ENCODE measurements around the gene CFHR5.

CFHR5 gene

DNA sequence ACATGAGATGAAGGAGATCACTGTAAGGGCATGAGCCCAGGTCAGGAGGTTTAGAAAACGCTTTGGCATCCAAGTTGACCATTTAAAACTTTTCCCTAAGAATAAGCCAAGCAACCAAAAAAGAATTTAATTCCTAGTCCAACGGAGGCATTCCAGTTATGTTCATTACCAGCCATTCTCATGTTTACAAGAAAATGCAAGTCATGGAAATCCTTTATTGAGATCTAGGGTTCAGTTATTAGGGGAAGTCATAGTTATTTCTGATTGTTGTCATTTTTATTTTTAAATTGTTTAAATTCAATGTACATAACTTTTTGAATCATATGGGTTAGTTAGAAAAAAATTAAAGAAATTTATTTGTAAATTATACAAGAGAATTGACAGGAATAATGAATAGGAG, 24.5 kb downstream of the CFHR5 start:
- DNase-seq (ENCODE audit: low read depth): no peak
- no peak overlapping the region for H3K4me3 ChIP-seq (ENCODE audit: low read length)
- TF ChIP-seq, protein P1, sequence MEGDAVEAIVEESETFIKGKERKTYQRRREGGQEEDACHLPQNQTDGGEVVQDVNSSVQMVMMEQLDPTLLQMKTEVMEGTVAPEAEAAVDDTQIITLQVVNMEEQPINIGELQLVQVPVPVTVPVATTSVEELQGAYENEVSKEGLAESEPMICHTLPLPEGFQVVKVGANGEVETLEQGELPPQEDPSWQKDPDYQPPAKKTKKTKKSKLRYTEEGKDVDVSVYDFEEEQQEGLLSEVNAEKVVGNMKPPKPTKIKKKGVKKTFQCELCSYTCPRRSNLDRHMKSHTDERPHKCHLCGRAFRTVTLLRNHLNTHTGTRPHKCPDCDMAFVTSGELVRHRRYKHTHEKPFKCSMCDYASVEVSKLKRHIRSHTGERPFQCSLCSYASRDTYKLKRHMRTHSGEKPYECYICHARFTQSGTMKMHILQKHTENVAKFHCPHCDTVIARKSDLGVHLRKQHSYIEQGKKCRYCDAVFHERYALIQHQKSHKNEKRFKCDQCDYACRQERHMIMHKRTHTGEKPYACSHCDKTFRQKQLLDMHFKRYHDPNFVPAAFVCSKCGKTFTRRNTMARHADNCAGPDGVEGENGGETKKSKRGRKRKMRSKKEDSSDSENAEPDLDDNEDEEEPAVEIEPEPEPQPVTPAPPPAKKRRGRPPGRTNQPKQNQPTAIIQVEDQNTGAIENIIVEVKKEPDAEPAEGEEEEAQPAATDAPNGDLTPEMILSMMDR (IDR thresholded peaks at IDR 0.05; ENCODE audit: insufficient read depth, low read depth, low read length, missing control alignments): no peak

DNA sequence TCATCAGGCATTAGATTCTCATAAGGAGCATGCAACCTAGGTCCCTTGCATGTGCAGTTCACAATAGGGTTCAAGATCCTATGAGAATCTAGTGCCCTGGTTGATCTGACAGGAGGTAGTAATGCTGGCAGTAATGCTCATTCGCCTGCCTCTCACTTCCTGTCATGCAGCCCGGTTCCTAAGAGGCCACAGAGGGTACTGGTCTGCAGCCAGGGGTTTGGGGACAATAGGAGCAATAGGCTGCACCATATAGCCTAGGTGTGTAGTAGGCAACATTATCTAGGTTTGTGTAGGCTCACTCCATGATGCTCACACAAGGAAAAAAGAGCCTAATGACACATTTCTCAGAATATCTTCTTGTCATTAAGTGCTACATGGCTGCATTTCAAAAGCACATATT, 25.8 kb downstream of the CFHR5 start:
- TF ChIP-seq, protein P1 (IDR thresholded peaks at IDR 0.05; ENCODE audit: insufficient read depth, low read depth, low read length, missing control alignments): no peak
- no peak overlapping the region for H3K4me3 ChIP-seq (ENCODE audit: low read length)
- no peak for DNase-seq (ENCODE audit: low read depth)

DNA sequence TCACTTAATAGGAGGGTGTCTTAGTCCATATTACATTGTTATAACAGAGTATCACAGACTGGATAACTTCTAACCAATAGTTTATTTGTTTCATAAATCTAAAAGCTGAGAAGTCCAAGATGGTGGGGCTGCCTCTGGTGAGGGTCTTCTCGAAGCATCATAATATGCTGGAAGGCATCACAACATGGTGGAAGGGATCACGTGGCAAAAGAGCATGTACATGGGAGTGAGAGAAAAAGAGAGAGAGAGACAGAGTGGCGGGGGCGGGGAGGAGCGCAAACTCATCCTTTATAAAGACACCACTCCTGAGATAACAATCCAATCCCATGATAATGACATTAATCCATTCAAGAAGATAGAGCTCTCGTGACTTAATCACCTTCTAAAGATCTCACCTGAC, 31.5 kb downstream of the CFHR5 start:
- H3K4me3 ChIP-seq (ENCODE audit: low read length): no peak overlapping the region
- DNase-seq (ENCODE audit: low read depth): no peak
- TF ChIP-seq, protein P1 (IDR thresholded peaks at IDR 0.05; ENCODE audit: insufficient read depth, low read depth, low read length, missing control alignments): no peak

DNA sequence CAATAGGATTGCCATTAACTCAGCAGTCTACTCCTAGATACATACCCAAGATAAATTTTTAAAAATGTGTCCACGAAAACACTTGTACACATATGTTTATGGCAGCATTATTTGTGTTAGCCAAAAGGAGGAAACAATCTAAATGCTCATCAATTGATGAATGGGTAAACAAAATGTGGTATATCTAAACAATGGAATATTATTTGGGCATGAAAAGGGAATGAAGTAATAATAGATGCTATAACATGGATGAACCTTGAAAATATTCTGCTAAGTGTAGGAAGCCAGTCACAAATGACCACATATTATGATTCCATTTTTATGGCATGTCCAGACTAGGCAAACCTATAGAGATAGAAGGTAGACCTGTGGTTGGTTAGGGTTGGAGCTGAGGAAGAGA, 34.3 kb downstream of the CFHR5 start:
- no peak overlapping the region for H3K4me3 ChIP-seq (ENCODE audit: low read length)
- no peak for DNase-seq (ENCODE audit: low read depth)
- TF ChIP-seq, protein P1 (IDR thresholded peaks at IDR 0.05; ENCODE audit: insufficient read depth, low read depth, low read length, missing control alignments): no peak

DNA sequence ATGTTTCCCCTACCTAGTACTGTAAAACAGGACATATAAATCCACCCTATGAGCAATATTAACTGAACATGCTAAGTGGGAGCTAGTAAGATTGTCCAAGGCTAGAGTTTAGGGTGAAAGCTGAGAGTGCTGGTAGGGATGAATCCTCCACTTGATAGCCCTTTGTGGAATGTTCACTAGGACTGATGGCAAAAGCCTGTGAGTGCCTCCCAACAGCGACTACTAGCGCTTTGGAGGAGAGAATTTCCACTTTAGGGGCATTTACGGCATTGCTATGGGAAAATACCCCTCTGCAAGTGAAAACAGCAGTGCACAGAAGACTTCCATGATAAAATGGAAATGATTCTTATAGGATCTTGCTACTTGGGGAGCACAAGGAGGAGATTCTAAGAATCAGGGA, 35.9 kb downstream of the CFHR5 start:
- DNase-seq (ENCODE audit: low read depth): no peak
- TF ChIP-seq, protein P1 (IDR thresholded peaks at IDR 0.05; ENCODE audit: insufficient read depth, low read depth, low read length, missing control alignments): no peak
- H3K4me3 ChIP-seq (ENCODE audit: low read length): no peak overlapping the region

DNA sequence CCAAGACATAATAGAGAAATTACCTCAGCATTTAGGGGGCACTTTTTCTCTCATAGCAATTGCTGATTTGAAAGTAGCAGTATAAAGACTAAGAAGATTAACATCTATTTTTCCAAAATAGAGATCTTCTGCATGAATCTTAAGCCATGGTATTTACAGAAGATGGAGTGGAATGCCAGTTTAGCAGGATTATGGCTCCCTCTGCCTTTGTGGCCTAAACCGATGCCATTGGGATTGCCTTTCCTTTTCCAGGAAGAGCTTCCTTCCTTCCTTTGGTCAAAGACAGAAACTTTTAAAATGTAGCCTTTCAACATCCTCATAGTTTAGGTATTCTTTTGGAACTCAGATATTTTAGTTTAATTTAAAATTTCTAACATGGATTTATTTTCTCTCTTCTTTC, 39.4 kb downstream of the CFHR5 start:
- DNase-seq (ENCODE audit: low read depth): no peak
- TF ChIP-seq, protein P1 (IDR thresholded peaks at IDR 0.05; ENCODE audit: insufficient read depth, low read depth, low read length, missing control alignments): no peak

DNA sequence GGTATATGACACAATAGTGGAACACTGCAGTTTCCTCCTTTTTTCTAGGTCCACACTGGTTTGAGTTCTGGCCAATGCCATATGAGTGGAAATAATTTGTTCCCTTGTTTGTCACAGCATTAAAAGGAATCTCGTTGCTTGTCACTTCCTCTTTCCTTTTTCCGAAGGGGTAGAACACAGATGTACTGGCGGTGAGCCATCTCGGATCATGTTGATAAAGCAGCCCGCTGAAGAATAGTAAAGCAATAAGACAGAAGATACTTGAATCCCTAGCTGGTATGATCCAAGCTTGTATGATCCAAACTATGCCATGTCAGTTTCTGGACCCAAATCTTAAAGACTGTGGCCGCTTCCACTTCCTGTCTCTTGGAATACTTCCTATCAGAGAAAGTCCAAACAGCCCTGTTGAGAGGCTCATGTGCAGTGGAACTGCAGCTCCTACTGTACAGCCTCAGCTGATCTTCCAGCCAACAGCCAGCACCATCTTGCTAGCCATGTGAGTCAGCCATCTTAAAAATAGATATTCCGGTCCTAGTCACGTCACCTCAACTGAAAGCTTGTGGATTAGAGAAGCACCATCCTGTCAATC, 40.3 kb downstream of the CFHR5 start:
- TF ChIP-seq, protein P1 (IDR thresholded peaks at IDR 0.05; ENCODE audit: insufficient read depth, low read depth, low read length, missing control alignments): no peak
- no peak overlapping the region for H3K4me3 ChIP-seq (ENCODE audit: low read length)
- no peak for DNase-seq (ENCODE audit: low read depth)

More for the DNA sequence above, 39.4 kb downstream of the CFHR5 start:
- no peak overlapping the region for H3K4me3 ChIP-seq (ENCODE audit: low read length)

Measured in epithelial cell of esophagus (primary cell).